Effector CD4-positive, alpha-beta T cell (primary cell): ENCODE data around the gene SAMD1.

Experiments
- DNase-seq: peaks from one replicate; pipeline ENCODE4 v3.0.0-alpha.2; 2020
- total RNA-seq: gene quantifications from one replicate; lab custom pipeline; 2026; lab: John Stamatoyannopoulos, UW

SAMD1 gene
- 46.7 reads per million, percentile 67 among the genes with 10 or more reads in this experiment for total RNA-seq

DNA sequence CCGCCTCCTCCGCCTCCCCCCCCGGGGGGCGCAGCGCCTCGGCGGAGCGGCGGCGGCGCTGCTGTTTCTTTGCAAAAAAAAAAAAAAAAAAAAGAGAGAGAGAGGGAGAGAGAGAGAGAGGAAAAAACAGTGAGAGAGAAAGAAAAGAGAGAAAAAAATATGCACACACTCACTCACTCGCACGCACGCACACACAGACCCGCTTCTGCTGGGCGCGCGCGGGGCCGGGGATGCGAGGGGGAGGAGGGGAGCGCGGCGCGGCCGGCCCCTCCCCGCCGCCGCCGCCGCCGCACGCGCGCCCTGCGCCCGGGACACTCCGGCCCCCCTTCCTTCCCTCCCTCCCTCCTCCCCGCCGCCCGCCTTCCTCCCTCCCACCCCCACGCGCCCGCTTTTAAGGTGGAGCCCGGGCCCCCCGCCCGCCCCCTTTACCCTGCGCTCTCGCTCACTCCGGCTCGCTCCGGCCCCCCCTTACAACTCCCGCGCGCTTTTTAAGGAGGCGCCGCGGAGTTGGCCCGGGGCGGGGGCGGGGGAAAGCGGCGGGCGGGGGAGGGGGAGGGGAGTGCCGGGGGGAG lies at the start of gene SAMD1:
TSS of gene SAMD1 (minus strand) at position 243 of the 572 bp plus-strand sequence.
- DNase-seq = peak; percentile 78

- no peak for DNase-seq
Observed at GRCh38 chr19:14139944-14140343, 49.4 kb upstream of the SAMD1 start.

- no peak for DNase-seq
Observed at GRCh38 chr19:14138576-14139265, 48.2 kb upstream of the SAMD1 start.

DNA sequence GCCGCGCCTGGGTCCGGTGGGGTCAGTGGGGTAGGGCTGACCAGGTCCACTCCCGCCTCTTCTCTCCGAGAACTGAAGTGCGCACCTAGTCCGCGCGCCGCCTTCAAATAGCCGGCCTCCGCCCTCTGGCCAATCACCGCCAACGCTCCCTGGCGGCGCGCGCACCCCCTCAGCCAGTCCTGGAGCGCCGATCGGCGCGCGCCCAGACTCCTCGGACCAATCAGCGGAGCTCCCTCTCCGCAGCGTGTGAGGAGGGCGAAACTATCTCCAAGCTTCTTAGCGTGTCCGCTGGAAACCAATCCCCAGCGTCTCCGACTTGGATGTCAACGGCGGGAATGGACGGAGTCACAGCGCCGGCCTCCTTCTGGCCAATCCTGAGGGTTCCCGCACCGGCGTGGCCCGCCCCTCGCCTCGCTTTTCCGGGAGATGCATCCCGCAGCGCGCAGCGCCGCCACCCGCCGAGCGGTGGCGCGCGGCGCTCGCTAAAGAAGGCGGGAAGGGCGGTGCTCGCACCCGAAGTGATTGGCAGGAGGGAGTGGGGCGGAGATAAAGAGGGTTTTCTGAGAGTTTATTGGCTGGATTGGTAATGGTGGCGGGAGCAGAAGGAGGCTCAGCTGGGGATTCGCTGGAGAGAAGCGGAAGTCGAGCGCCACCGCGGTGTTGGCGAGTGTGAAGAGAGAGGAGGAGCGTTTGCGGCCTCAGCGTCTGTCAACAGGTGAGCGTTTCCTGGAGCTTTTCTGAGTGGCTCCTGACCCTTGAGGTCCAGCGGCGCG lies 46.1 kb upstream of the SAMD1 start, which contains the start of gene ASF1B:
TSS of gene ASF1B (minus strand) at position 81 of the 773 bp plus-strand sequence. CDS start 133 bp downstream, outside the sequence.
- DNase-seq = peak; percentile 96

DNA sequence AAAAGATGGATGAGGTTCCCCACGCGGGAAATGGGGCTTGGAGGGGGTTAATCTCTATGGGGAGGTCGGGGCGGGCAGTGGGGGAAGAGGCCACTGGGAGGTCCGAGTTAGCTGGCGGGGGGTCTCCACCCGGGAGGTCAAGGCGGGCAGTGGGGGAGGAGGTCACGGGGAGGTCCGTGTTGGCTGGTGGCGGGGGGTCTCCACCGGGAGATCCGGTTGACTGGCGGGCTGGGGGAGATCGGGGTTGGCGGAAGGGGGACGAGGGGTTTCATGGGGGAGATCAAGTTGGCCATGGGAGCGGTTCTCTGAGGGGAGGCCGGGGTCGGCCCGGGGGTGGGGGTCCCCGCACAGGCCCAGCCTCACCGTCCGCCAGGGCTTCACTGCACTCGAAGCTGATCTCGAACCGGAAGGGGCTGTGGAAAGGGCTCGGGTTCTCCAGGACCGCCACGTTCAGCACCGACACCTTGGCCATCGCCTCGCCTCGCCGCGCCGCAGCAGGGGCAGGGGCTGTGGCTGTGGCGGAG lies 45.5 kb upstream of the SAMD1 start:
- DNase-seq = no peak

DNA sequence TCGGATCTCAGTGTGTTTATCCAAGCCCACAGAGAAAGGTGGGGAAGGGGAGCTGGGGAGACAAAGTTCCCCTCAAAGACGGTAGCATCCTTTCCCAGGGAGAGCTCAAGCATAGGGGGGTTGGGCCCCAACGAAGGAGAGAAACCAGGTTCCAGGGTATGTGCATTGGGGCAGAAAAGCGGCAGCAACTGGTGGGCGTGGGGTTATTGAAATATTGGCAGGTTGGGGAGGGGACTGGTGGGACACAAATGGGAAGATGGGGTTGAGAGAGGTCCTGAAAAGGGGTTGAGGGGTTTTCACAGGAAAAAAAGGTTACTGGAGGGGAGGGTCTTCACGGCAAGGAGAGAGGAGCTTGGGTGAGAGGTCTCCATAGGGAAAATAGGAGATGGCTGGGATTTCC lies 44.8 kb upstream of the SAMD1 start:
- DNase-seq = no peak

GRCh38 chr19:14127929-14128509 lies 37.5 kb upstream of the SAMD1 start:
- DNase-seq = no peak

GRCh38 chr19:14127176-14127575 lies 36.6 kb upstream of the SAMD1 start:
- no peak for DNase-seq

DNA sequence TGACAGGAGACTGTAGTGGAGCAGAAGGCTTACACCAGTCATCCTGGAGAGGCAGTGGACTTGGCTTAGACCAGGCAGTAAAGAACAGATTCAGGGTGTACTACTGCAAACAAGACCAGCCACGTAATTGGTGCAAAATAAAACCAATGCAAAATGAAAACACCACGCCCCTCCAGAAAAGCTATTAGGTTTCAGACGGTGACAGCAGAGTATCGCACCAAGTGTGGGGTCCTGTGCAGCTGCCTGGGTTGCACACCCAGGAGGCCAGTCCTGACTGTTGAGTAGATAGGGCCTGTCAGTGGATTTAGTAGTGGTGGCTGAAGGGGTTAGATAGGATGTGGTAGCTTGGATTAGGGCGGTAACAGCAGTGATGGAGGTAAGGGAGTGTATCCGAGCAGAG lies 32.4 kb upstream of the SAMD1 start:
- no peak for DNase-seq

GRCh38 chr19:14120497-14120780 lies 29.9 kb upstream of the SAMD1 start:
- no peak for DNase-seq

GRCh38 chr19:14119644-14120496 lies 29.3 kb upstream of the SAMD1 start:
- DNase-seq = no peak

DNA sequence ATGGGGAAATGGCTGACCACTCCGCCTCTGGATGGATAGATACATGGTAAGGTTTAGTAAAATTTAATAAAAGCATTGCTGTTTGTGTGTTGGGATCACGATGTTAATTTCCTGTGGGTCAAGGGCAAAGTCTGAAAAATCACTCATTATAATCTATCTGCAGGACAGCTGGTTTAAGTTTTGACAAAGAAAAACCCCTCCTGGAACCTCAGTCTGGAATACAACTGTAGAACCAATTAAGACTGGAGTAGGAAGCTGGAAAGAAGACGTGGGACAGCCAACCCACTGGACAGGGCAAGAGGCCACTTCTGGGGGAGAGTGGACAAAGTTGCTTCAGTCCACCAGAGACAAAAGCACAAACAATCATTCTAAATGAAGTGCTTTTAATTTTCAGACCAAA lies 28.6 kb upstream of the SAMD1 start:
- no peak for DNase-seq

DNA sequence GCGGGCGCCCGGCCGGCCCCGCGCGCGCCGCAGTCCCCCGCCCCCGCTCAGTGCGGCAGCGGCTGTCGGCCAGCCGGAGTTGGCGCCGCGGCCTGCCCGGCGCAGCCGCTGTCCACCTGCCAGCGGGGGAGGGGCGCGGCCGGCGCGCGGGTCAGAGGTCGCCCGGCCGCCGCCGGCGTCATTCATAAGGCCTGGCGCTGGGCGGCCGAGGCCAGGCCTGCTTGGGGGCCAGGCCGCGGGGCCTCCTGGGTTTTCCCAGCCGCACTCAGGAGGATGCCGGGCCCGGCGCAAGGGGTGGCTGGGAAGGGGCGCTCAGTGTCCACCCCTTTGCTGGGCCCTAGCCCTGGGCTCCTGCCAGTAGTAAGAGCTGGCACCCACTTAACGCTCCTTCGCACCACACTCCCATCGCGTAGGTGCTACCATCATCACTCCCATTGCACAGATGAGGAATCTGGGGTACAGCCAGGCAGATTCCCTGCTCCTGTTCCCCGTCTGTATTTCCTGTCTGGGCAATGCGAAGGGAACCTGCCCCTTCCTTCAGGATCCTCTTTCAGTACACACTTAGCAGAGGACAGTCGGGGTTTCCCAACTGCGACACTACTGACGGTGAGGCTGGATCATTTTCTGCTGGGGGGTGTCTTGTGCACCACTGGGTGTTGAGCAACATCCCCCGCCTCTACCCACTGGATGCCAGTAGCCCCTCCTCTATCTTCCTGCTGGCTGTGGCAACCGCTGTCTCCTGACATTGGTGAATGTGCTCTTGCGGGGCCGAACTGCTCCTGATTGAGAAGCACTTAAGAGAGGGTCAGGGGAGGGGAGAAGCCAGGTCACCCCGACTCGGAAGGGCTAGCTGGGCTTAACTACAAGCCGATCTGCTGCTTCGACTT lies 27.9 kb upstream of the SAMD1 start:
- DNase-seq = peak; percentile 36

GRCh38 chr19:14117668-14118164 lies 27.2 kb upstream of the SAMD1 start, which contains the start of gene PRKACA:
Gene PRKACA (minus strand): TSS chr19:14117762. CDS start chr19:14117547, 215 bp downstream.
- DNase-seq = peak; percentile 98

DNA sequence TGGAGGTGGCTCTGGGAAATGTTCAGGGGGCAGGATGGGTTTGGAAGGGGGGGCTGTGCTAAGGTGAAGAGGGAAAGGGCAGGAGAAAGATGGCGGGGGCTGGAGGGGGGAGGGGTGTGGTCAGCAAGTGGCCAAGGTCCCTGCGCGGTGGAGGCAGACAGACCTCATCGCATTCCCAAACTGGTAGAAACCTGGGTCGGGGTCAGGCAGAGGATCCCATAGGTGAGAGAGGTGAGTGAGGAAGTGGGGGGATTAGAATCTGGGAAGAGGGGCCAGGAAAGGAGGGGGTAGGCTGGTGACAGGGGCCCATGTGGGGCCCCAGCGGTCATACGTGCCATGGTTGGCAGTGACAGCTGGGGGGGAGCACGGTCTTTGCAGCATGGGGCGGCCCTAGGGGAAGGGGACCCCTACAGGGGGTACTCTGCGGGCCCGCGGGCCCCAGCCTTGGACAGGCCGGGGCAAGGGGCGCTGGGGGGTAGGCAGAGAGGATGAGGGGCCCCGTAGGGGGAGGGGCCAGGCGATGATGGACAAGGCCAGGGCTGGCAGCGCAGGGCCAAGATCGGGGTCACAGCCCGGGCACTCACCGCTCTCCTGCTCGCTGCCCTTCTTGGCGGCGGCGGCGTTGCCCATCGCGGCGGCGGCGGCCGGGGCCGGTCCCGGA lies 26.5 kb upstream of the SAMD1 start:
- no peak for DNase-seq

DNA sequence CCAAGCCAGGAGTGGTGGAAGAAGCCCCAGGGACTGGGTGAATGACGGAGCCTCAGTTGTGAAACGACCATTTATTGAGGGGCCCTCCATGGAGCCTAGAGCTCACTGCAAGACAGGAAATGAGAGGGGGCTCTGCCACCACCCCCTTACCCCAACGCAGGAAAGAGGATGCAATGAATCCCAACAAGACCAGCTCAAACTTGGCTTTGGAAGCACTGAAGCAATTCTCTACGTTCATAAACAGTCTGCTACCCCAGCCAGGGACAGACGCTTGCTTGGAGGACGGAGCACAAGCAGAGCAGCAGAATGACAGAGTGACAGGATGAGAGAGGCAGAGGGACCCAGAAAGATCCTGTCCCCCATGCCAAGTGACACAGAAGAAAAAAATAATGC lies 26.0 kb upstream of the SAMD1 start:
- no peak for DNase-seq

- no peak for DNase-seq
Observed at GRCh38 chr19:14115756-14116155, 25.2 kb upstream of the SAMD1 start.

- peak; percentile 41 for DNase-seq
Observed at GRCh38 chr19:14114854-14115253, 24.3 kb upstream of the SAMD1 start.

GRCh38 chr19:14114439-14114838 lies 23.9 kb upstream of the SAMD1 start:
- DNase-seq = no peak

- DNase-seq = peak; percentile 49
Observed at GRCh38 chr19:14113762-14114414, 23.3 kb upstream of the SAMD1 start.
